SU-DHL-6 (cell line): Measurements from ENCODE around the gene IGSF1.

Experiments
- EZH2phosphoT487 ChIP-seq: fragments of 200-600 bp; sonication (generic), shearing (Covaris generic); conservative IDR thresholded peaks from 2 replicates; pipeline ENCODE4 v1.6.1; 2018; ENCODE audit warnings: mild to moderate bottlenecking, antibody characterized with exemption, low read length, moderate library complexity, mixed read lengths
- TF ChIP-seq, protein P1 (sequence below): fragments of 200-600 bp; sonication (generic); IDR thresholded peaks from one replicate; pipeline ENCODE4 v1.5.1; 2017; ENCODE audit warnings: antibody characterized with exemption, mild to moderate bottlenecking, low read length, moderate library complexity; ENCODE audit not compliant: insufficient read depth, poor library complexity, severe bottlenecking

DNA sequence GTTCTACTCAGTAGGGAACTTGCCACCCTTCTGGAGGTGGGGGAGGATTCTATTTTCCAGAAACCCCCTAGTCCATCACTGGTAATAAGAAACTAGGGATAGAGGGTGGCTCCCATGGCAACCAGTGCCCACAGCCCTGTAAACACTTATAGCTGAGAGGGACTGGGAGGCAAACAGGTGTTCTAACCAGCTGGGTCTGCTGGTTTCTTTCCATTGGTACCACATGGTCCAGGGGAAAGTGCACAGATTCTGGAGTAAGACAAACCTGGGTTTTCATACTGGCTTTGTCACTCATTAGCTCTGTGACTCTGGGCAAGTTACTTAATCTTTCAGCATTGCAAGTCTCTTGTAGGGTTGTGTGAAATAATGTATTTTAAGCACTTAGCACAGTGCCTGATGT is 26.9 kb downstream of the IGSF1 start:
- TF ChIP-seq, protein P1, sequence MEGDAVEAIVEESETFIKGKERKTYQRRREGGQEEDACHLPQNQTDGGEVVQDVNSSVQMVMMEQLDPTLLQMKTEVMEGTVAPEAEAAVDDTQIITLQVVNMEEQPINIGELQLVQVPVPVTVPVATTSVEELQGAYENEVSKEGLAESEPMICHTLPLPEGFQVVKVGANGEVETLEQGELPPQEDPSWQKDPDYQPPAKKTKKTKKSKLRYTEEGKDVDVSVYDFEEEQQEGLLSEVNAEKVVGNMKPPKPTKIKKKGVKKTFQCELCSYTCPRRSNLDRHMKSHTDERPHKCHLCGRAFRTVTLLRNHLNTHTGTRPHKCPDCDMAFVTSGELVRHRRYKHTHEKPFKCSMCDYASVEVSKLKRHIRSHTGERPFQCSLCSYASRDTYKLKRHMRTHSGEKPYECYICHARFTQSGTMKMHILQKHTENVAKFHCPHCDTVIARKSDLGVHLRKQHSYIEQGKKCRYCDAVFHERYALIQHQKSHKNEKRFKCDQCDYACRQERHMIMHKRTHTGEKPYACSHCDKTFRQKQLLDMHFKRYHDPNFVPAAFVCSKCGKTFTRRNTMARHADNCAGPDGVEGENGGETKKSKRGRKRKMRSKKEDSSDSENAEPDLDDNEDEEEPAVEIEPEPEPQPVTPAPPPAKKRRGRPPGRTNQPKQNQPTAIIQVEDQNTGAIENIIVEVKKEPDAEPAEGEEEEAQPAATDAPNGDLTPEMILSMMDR = no peak
- TF ChIP-seq EZH2phosphoT487 = no peak
